HS-27A (cell line): ENCODE measurements around the gene CLASP1.
"Not testable (repeated sequence)": the region's sequence is repeated elsewhere in the genome, so short reads cannot be mapped to it uniquely, and the experiment has no call there.

Source experiments
- DNase-seq: peaks from one replicate; pipeline ENCODE4 v3.0.0-alpha.2; 2012; ENCODE audit warnings: low read depth, missing footprints

Gene CLASP1

GRCh38 chr2:121613774-121614173 lies 35.5 kb downstream of the CLASP1 start:
- DNase-seq = no peak

- no peak for DNase-seq
Measured at GRCh38 chr2:121613152-121613551, 36.1 kb downstream of the CLASP1 start.

- DNase-seq = no peak
Measured at GRCh38 chr2:121611730-121612705, 37.2 kb downstream of the CLASP1 start.

GRCh38 chr2:121611048-121611649 lies 38.1 kb downstream of the CLASP1 start:
- DNase-seq = not testable (repeated sequence)

- not testable (repeated sequence) for DNase-seq
Measured at GRCh38 chr2:121610487-121610874, 38.8 kb downstream of the CLASP1 start.

- DNase-seq = no peak
Measured at GRCh38 chr2:121608967-121609366, 40.3 kb downstream of the CLASP1 start.

GRCh38 chr2:121608367-121608766 lies 40.9 kb downstream of the CLASP1 start:
- DNase-seq = no peak

GRCh38 chr2:121605820-121606733 lies 43.2 kb downstream of the CLASP1 start:
- DNase-seq = no peak

- DNase-seq = no peak
Measured at GRCh38 chr2:121603185-121603584, 46.1 kb downstream of the CLASP1 start.

- no peak for DNase-seq
Measured at GRCh38 chr2:121599963-121600651, 49.2 kb downstream of the CLASP1 start.

GRCh38 chr2:121598087-121598486 lies 51.2 kb downstream of the CLASP1 start:
- no peak for DNase-seq

GRCh38 chr2:121596221-121597080 lies 52.8 kb downstream of the CLASP1 start:
- no peak for DNase-seq

- no peak for DNase-seq
Measured at GRCh38 chr2:121595012-121595891, 54.0 kb downstream of the CLASP1 start.

GRCh38 chr2:121591199-121591598 lies 58.1 kb downstream of the CLASP1 start:
- DNase-seq = no peak

GRCh38 chr2:121588357-121588756 lies 60.9 kb downstream of the CLASP1 start:
- no peak for DNase-seq

- DNase-seq = no peak
Measured at GRCh38 chr2:121587131-121587530, 62.1 kb downstream of the CLASP1 start.

GRCh38 chr2:121584741-121585140 lies 64.5 kb downstream of the CLASP1 start:
- DNase-seq = no peak

- DNase-seq = no peak
Measured at GRCh38 chr2:121583555-121583954, 65.7 kb downstream of the CLASP1 start.

- DNase-seq = no peak
Measured at GRCh38 chr2:121582272-121582671, 67.0 kb downstream of the CLASP1 start.

GRCh38 chr2:121579309-121579708 lies 70.0 kb downstream of the CLASP1 start:
- DNase-seq = no peak
